ENCODE results near the gene HSD17B1.

The HSD17B1 gene

DNA sequence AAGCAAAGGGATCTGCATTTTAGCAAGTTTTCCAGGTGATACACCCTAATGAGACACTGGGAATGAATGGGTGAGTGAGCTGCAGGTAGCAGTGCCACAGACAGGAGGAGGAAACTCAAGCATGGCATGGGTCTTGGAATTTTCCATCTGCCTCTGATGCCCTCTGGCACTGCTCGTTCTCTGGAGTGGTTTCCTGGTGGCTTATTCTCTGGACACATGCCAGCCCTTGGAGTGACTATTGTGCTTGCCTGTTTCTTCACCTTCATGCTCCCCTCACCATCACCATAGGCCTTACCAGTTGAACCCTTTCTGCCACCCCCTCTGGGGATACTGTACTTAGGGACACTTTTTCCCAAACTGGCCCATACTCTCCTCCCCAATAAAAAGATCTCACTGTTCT lies 10.8 kb downstream of the HSD17B1 start:
- no peak for DNase-seq (ENCODE audit: low spot score)
- Histone ChIP-seq H3K4ac (ENCODE audit: low read length) (no peak overlapping the region), H4K91ac (ENCODE audit: low read depth, low read length, poor library complexity) (no peak overlapping the region), H3K4me3 (ENCODE audit: low read length in 2 of 2) (peak overlapping the region in 1 of 2 donors; percentile 66), H2BK120ac (ENCODE audit: low read depth, low read length) (no peak overlapping the region), H3K27ac (replicated peaks; ENCODE audit: low read length) (no peak overlapping the region), H3K9me3 (replicated peaks in 1 of 2; ENCODE audit: control insufficient read depth in 2 of 2, insufficient read depth in 1 of 2, low read depth in 1 of 2, low read length in 2 of 2) (no peaks in the 10 kb centered on the region), H2BK12ac (ENCODE audit: low read length) (no peak overlapping the region), H3K4me1 (ENCODE audit: control insufficient read depth in 2 of 2, insufficient read depth in 1 of 2, low read depth in 1 of 2, low read length in 2 of 2) (peaks cover 15 to 16% of the 10 kb centered on the region in 2 donors), H2AK5ac (ENCODE audit: low read depth, low read length) (no peak overlapping the region), H3K23ac (ENCODE audit: low read depth, low read length, poor library complexity) (no peak overlapping the region), H3K4me2 (ENCODE audit: insufficient read depth, low read length, poor library complexity, severe bottlenecking) (no peak overlapping the region), H3K9ac (ENCODE audit: low read depth, low read length, poor library complexity) (no peak overlapping the region), H3K18ac (ENCODE audit: low read length) (no peak overlapping the region), H3K14ac (ENCODE audit: low read length) (no peak overlapping the region), H3K27me3 (ENCODE audit: control insufficient read depth in 3 of 3, insufficient read depth in 3 of 3, low read depth in 1 of 3, low read length in 3 of 3) (no peaks in the 10 kb centered on the region), H2BK15ac (ENCODE audit: low read length) (no peak overlapping the region), H2AFZ (ENCODE audit: low read length) (no peak overlapping the region), H4K8ac (ENCODE audit: low read depth, low read length) (no peak overlapping the region), H3K79me1 (ENCODE audit: low read depth, low read length) (peaks cover 22% of the 10 kb centered on the region), H2BK5ac (ENCODE audit: low read length) (no peak overlapping the region), H3K36me3 (replicated peaks in 1 of 2; ENCODE audit: control insufficient read depth in 2 of 2, insufficient read depth in 2 of 2, low read length in 2 of 2) (peaks cover 22 to 39% of the 10 kb centered on the region in 2 donors)
- WGBS, 2 donors (ENCODE audit: extremely low coverage in 2 of 2, insufficient read length in 2 of 2, insufficient replicate concordance in 1 of 2) = no CpG with 5 or more reads among the region's 1 CpG

DNA sequence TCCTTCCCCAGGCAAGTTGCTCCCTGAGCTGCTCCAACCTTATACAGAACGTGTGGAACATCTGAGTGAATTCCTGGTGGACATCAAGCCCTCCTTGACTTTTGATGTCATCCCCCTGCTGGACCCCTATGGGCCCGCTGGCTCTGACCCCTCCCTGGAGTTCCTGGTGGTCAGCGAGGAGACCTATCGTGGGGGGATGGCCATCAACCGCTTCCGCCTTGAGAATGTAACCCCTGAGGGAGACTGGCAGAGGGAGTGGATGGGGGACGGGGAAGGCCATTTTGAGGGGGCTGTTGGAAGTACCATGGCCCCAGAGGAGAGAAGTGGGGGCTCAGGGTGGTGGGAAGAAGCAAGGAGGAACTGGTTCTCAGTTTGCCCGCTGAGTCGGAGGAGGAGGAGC lies 11.2 kb downstream of the HSD17B1 start:
- Histone ChIP-seq H2BK120ac (ENCODE audit: low read depth, low read length) (no peak overlapping the region), H2AK5ac (ENCODE audit: low read depth, low read length) (no peak overlapping the region), H3K18ac (ENCODE audit: low read length) (no peak overlapping the region), H3K79me1 (ENCODE audit: low read depth, low read length) (peaks cover 24% of the 10 kb centered on the region), H3K4me1 (ENCODE audit: control insufficient read depth in 2 of 2, insufficient read depth in 1 of 2, low read depth in 1 of 2, low read length in 2 of 2) (peaks cover 15 to 16% of the 10 kb centered on the region in 2 donors), H3K4ac (ENCODE audit: low read length) (no peak overlapping the region), H3K27ac (replicated peaks; ENCODE audit: low read length) (no peak overlapping the region), H3K4me2 (ENCODE audit: insufficient read depth, low read length, poor library complexity, severe bottlenecking) (no peak overlapping the region), H4K91ac (ENCODE audit: low read depth, low read length, poor library complexity) (no peak overlapping the region), H3K9ac (ENCODE audit: low read depth, low read length, poor library complexity) (no peak overlapping the region), H3K23ac (ENCODE audit: low read depth, low read length, poor library complexity) (no peak overlapping the region), H4K8ac (ENCODE audit: low read depth, low read length) (no peak overlapping the region), H3K27me3 (ENCODE audit: control insufficient read depth in 3 of 3, insufficient read depth in 3 of 3, low read depth in 1 of 3, low read length in 3 of 3) (no peaks in the 10 kb centered on the region), H3K9me3 (replicated peaks in 1 of 2; ENCODE audit: control insufficient read depth in 2 of 2, insufficient read depth in 1 of 2, low read depth in 1 of 2, low read length in 2 of 2) (no peaks in the 10 kb centered on the region), H3K14ac (ENCODE audit: low read length) (no peak overlapping the region), H3K36me3 (replicated peaks in 1 of 2; ENCODE audit: control insufficient read depth in 2 of 2, insufficient read depth in 2 of 2, low read length in 2 of 2) (peaks cover 23 to 43% of the 10 kb centered on the region in 2 donors), H2AFZ (ENCODE audit: low read length) (no peak overlapping the region), H3K4me3 (ENCODE audit: low read length in 2 of 2) (peak overlapping the region in 1 of 2 donors; percentile 66), H2BK12ac (ENCODE audit: low read length) (no peak overlapping the region), H2BK5ac (ENCODE audit: low read length) (no peak overlapping the region), H2BK15ac (ENCODE audit: low read length) (no peak overlapping the region)
- no CpG with 5 or more reads among the region's 9 CpGs for WGBS, 2 donors (ENCODE audit: extremely low coverage in 2 of 2, insufficient read length in 2 of 2, insufficient replicate concordance in 1 of 2)
- DNase-seq (ENCODE audit: low spot score) = no peak

DNA sequence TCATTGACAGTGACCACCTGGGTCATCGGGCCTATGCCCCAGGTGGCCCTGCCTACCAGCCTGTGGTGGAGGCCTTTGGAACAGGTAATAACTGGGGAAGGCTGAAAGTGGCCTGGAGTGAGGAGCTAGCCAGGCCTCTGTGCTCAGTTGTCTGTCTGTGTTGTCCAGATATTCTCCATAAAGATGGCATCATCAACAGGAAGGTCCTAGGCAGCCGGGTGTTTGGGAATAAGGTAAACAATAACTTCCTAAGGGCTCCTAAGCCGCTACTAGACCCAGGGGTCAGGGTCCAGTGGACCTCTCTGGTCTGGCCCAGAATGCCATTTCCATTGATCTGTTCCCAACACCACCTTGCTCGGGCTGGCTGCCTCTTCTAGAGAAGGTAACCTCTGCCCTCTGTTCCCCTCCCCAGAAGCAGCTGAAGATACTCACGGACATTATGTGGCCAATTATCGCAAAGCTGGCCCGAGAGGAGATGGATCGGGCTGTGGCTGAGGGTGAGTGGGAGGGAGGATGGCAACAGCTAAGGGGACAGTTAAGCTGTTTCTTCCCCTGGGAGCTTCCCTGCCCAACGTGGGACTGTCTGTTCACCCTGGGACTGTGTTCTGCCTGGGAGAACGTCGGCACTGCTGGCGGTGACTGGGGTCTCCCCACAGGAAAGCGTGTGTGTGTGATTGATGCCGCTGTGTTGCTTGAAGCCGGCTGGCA lies 12.2 kb downstream of the HSD17B1 start:
- H2AK5ac ChIP-seq (ENCODE audit: low read depth, low read length) = no peak overlapping the region
- no peak overlapping the region for H3K4ac ChIP-seq (ENCODE audit: low read length)
- H2BK12ac ChIP-seq (ENCODE audit: low read length) = no peak overlapping the region
- H2BK15ac ChIP-seq (ENCODE audit: low read length) = no peak overlapping the region
- H3K27me3 ChIP-seq (ENCODE audit: control insufficient read depth in 3 of 3, insufficient read depth in 3 of 3, low read depth in 1 of 3, low read length in 3 of 3) = no peaks in the 10 kb centered on the region
- no peak overlapping the region for H2AFZ ChIP-seq (ENCODE audit: low read length)
- no peak overlapping the region for H4K8ac ChIP-seq (ENCODE audit: low read depth, low read length)
- peaks cover 31 to 53% of the 10 kb centered on the region in 2 donors for H3K36me3 ChIP-seq (replicated peaks in 1 of 2; ENCODE audit: control insufficient read depth in 2 of 2, insufficient read depth in 2 of 2, low read length in 2 of 2)
- H3K27ac ChIP-seq (replicated peaks; ENCODE audit: low read length) = no peak overlapping the region
- peaks cover 24% of the 10 kb centered on the region for H3K79me1 ChIP-seq (ENCODE audit: low read depth, low read length)
- H3K4me1 ChIP-seq (ENCODE audit: control insufficient read depth in 2 of 2, insufficient read depth in 1 of 2, low read depth in 1 of 2, low read length in 2 of 2) = peaks cover 15 to 16% of the 10 kb centered on the region in 2 donors
- no peaks in the 10 kb centered on the region for H3K9me3 ChIP-seq (replicated peaks in 1 of 2; ENCODE audit: control insufficient read depth in 2 of 2, insufficient read depth in 1 of 2, low read depth in 1 of 2, low read length in 2 of 2)
- H3K23ac ChIP-seq (ENCODE audit: low read depth, low read length, poor library complexity) = no peak overlapping the region
- no peak for DNase-seq (ENCODE audit: low spot score)
- no peak overlapping the region for H3K9ac ChIP-seq (ENCODE audit: low read depth, low read length, poor library complexity)
- whole genome bisulfite sequencing, 2 donors (ENCODE audit: extremely low coverage in 2 of 2, insufficient read length in 2 of 2, insufficient replicate concordance in 1 of 2) = no CpG with 5 or more reads among the region's 15 CpGs
- H4K91ac ChIP-seq (ENCODE audit: low read depth, low read length, poor library complexity) = no peak overlapping the region
- H3K4me2 ChIP-seq (ENCODE audit: insufficient read depth, low read length, poor library complexity, severe bottlenecking) = no peak overlapping the region
- H3K18ac ChIP-seq (ENCODE audit: low read length) = no peak overlapping the region
- H3K14ac ChIP-seq (ENCODE audit: low read length) = no peak overlapping the region
- no peak overlapping the region for H2BK120ac ChIP-seq (ENCODE audit: low read depth, low read length)
- no peak overlapping the region for H2BK5ac ChIP-seq (ENCODE audit: low read length)
- peak overlapping the region in 1 of 2 donors; percentile 10 for H3K4me3 ChIP-seq (ENCODE audit: low read length in 2 of 2)

DNA sequence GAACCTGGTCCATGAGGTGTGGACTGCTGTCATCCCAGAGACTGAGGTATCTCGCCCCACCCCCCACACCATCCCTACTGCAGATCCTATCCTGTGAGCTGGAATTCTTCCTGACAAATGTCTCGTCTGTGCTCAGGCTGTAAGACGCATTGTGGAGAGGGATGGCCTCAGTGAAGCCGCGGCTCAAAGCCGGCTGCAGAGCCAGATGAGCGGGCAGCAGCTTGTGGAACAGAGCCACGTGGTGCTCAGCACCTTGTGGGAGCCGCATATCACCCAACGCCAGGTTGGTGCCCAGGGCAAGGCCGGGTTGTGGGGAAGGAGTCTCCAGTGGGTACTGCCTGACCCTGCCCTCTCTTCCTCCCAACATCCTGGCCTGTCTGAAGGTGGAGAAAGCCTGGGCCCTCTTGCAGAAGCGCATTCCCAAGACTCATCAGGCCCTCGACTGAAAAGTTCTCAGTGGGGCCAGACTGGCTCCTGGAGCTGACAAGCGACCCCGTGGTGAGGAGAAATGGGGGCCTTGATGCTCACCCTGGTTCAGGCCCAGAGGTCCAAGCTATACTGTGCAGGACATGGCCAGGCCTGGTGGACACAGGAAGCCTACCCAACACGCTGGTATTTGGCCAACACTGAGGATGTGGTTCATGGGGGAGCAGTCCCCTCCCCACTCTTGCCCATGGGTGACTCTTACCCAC lies 12.9 kb downstream of the HSD17B1 start:
- H3K23ac ChIP-seq (ENCODE audit: low read depth, low read length, poor library complexity) = no peak overlapping the region
- H3K4me1 ChIP-seq (ENCODE audit: control insufficient read depth in 2 of 2, insufficient read depth in 1 of 2, low read depth in 1 of 2, low read length in 2 of 2) = peaks cover 15 to 16% of the 10 kb centered on the region in 2 donors
- H3K9ac ChIP-seq (ENCODE audit: low read depth, low read length, poor library complexity) = peak overlapping the region; percentile 25
- no peak overlapping the region for H4K91ac ChIP-seq (ENCODE audit: low read depth, low read length, poor library complexity)
- H2BK12ac ChIP-seq (ENCODE audit: low read length) = no peak overlapping the region
- no peak overlapping the region for H4K8ac ChIP-seq (ENCODE audit: low read depth, low read length)
- no peaks in the 10 kb centered on the region for H3K9me3 ChIP-seq (replicated peaks in 1 of 2; ENCODE audit: control insufficient read depth in 2 of 2, insufficient read depth in 1 of 2, low read depth in 1 of 2, low read length in 2 of 2)
- no peak overlapping the region for H2BK120ac ChIP-seq (ENCODE audit: low read depth, low read length)
- H3K27me3 ChIP-seq (ENCODE audit: control insufficient read depth in 3 of 3, insufficient read depth in 3 of 3, low read depth in 1 of 3, low read length in 3 of 3) = no peaks in the 10 kb centered on the region
- no peak overlapping the region for H2BK15ac ChIP-seq (ENCODE audit: low read length)
- no peak overlapping the region for H3K14ac ChIP-seq (ENCODE audit: low read length)
- H2BK5ac ChIP-seq (ENCODE audit: low read length) = no peak overlapping the region
- H3K4me3 ChIP-seq (ENCODE audit: low read length in 2 of 2) = no peak overlapping the region
- H2AFZ ChIP-seq (ENCODE audit: low read length) = no peak overlapping the region
- H3K79me1 ChIP-seq (ENCODE audit: low read depth, low read length) = peaks cover 24% of the 10 kb centered on the region
- H3K27ac ChIP-seq (replicated peaks; ENCODE audit: low read length) = no peak overlapping the region
- no peak for DNase-seq (ENCODE audit: low spot score)
- no peak overlapping the region for H3K4me2 ChIP-seq (ENCODE audit: insufficient read depth, low read length, poor library complexity, severe bottlenecking)
- no peak overlapping the region for H3K4ac ChIP-seq (ENCODE audit: low read length)
- WGBS, 2 donors (ENCODE audit: extremely low coverage in 2 of 2, insufficient read length in 2 of 2, insufficient replicate concordance in 1 of 2) = no CpG with 5 or more reads among the region's 16 CpGs
- no peak overlapping the region for H3K18ac ChIP-seq (ENCODE audit: low read length)
- peaks cover 34 to 59% of the 10 kb centered on the region in 2 donors for H3K36me3 ChIP-seq (replicated peaks in 1 of 2; ENCODE audit: control insufficient read depth in 2 of 2, insufficient read depth in 2 of 2, low read length in 2 of 2)
- no peak overlapping the region for H2AK5ac ChIP-seq (ENCODE audit: low read depth, low read length)

Data from neuronal stem cell (in vitro differentiated cells).